ENCODE measurements around the gene HMCN2. TPM values are rescaled to one million over a fixed set of nuclear protein-coding genes. Genes with fewer than 3 reads are reported as not detected.

HMCN2 gene
- total RNA-seq, 1 experiment from 2014 or later = 8.6 TPM

GRCh38 chr9:130451509-130452388 lies 186.2 kb downstream of the HMCN2 start:
- Histone ChIP-seq H2AFZ (ENCODE audit: low read length) (no peak overlapping the region), H3K4me2 (ENCODE audit: insufficient read depth, insufficient read length, low read length) (no peak overlapping the region)
- peak; percentile 87 for TF ChIP-seq CTCF (conservative IDR thresholded peaks at IDR 0.05)

More at GRCh38 chr9:130451509-130452388, 186.2 kb downstream of the HMCN2 start:
- H3K23ac ChIP-seq (ENCODE audit: insufficient read length, low read depth, low read length) = no peak overlapping the region
- H2BK15ac ChIP-seq (ENCODE audit: low read depth, low read length) = no peak overlapping the region
- H3K9ac ChIP-seq (ENCODE audit: extremely low read depth, insufficient read length, low read length) = no peak overlapping the region
- H3K79me2 ChIP-seq (ENCODE audit: insufficient read depth, low read length) = no peaks in the 10 kb centered on the region
- H4K8ac ChIP-seq (replicated peaks; ENCODE audit: insufficient read length, low read depth, low read length) = no peak overlapping the region
- H3K23me2 ChIP-seq (ENCODE audit: insufficient read length, low read depth, low read length, poor library complexity, severe bottlenecking) = peaks cover 2% of the 10 kb centered on the region
- no peak overlapping the region for H2BK5ac ChIP-seq (ENCODE audit: insufficient read length, low read length)
- peaks cover 8% of the 10 kb centered on the region; the same call in 1 of the 2 replicates for H3K4me1 ChIP-seq (ENCODE audit: insufficient read depth, low read length)
- H3K27ac ChIP-seq (ENCODE audit: insufficient read length, low read depth, low read length) = no peak overlapping the region
- no peak overlapping the region for H3K14ac ChIP-seq (ENCODE audit: insufficient read depth, low read length)
- peaks cover 35 to 48% of the 10 kb centered on the region in 2 experiments for H3K4me1 Mint-ChIP-seq
- H3K18ac ChIP-seq (ENCODE audit: insufficient read length, low read depth, low read length) = no peak overlapping the region
- no peaks in the 10 kb centered on the region for H3K9me3 Mint-ChIP-seq
- peaks cover 5% of the 10 kb centered on the region for H3K27me3 Mint-ChIP-seq (ENCODE audit: low read depth)
- no peak overlapping the region for H4K91ac ChIP-seq (ENCODE audit: insufficient read length, low read depth, low read length)
- H2BK20ac ChIP-seq (ENCODE audit: low read depth, low read length, poor library complexity, severe bottlenecking) = no peak overlapping the region
- no peak overlapping the region for H4K5ac ChIP-seq (ENCODE audit: insufficient read length, low read depth, low read length)
- peak overlapping the region in 1 of 2 experiments; percentile 35; a peak in 1 of 5 replicates for H3K4me3 Mint-ChIP-seq
- H4K20me1 ChIP-seq (ENCODE audit: control insufficient read depth, insufficient read depth, insufficient read length) = no peaks in the 10 kb centered on the region
- peaks cover 4 to 14% (median 10%) of the 10 kb centered on the region in 3 experiments for H3K36me3 Mint-ChIP-seq (ENCODE audit: insufficient read depth in 1 of 3, low read depth in 3 of 3)
- H2AK5ac ChIP-seq (ENCODE audit: insufficient read length, low read length) = no peak overlapping the region
- no peak overlapping the region for H2BK12ac ChIP-seq (ENCODE audit: insufficient read length, low read depth, low read length)
- peak; percentile 74 for DNase-seq
- no CpG with 5 or more reads among the region's 23 CpGs for WGBS (ENCODE audit: extremely low coverage, insufficient read length, low lambda C conversion rate)
- H3K79me1 ChIP-seq (ENCODE audit: insufficient read depth, low read depth, low read length, poor library complexity, severe bottlenecking) = no peaks in the 10 kb centered on the region
- H3K4ac ChIP-seq (ENCODE audit: low read depth, low read length) = no peak overlapping the region
- H2BK120ac ChIP-seq (ENCODE audit: low read depth, low read length, poor library complexity, severe bottlenecking) = no peak overlapping the region
- H3K27me3 ChIP-seq (ENCODE audit: insufficient read depth, low read length) = no peaks in the 10 kb centered on the region; the same call in 1 of the 2 replicates
- no peak overlapping the region for H3K56ac ChIP-seq (ENCODE audit: insufficient read length, low read depth, low read length)
- H3K9me3 ChIP-seq (ENCODE audit: control insufficient read depth, low read depth, low read length) = no peaks in the 10 kb centered on the region
- H3K27ac Mint-ChIP-seq = peak overlapping the region in 1 of 3 experiments; percentile 61; a peak in 2 of 7 replicates
- H3T11ph ChIP-seq (ENCODE audit: low read length) = no peak overlapping the region

All from H9 (cell line).